ENCODE data around the gene MAGEH1. TPM values are rescaled to one million over a fixed set of nuclear protein-coding genes. Genes with fewer than 3 reads are reported as not detected.
"Not testable (repeated sequence)": the region's sequence is repeated elsewhere in the genome, so short reads cannot be mapped to it uniquely, and the experiment has no call there.

The MAGEH1 gene, protein sequence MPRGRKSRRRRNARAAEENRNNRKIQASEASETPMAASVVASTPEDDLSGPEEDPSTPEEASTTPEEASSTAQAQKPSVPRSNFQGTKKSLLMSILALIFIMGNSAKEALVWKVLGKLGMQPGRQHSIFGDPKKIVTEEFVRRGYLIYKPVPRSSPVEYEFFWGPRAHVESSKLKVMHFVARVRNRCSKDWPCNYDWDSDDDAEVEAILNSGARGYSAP
- total RNA-seq (63.6 TPM), polyA plus RNA-seq (ENCODE audit: insufficient read depth in 1 of 8, insufficient read length in 8 of 8, low replicate concordance in 1 of 8) (10 to 100 TPM; 42.5 to 61.3 (median 46.1) TPM)
- long read RNA-seq, donor 1, transcript MAGEH1-201 (1 exons, 1,462 nt): major isoform, 23 of 23 reads
- long read RNA-seq, donor 1, partial matches to known transcripts: 0 of 23 reads
- long read RNA-seq, donor 1, other reads (novel, unspliced or antisense): 0 of 23 reads
- long read RNA-seq, donor 2, transcript MAGEH1-201 (1 exons, 1,462 nt): major isoform, 8 of 8 reads
- long read RNA-seq, donor 2, partial matches to known transcripts: 0 of 8 reads
- long read RNA-seq, donor 2, other reads (novel, unspliced or antisense): 0 of 8 reads
- long read RNA-seq, donor 3, transcript MAGEH1-201 (1 exons, 1,462 nt): major isoform, 55 of 55 reads
- long read RNA-seq, donor 3, partial matches to known transcripts: 0 of 55 reads
- long read RNA-seq, donor 3, other reads (novel, unspliced or antisense): 0 of 55 reads
- long read RNA-seq, donor 4, transcript MAGEH1-201 (1 exons, 1,462 nt): major isoform, 32 of 32 reads
- long read RNA-seq, donor 4, partial matches to known transcripts: 0 of 32 reads
- long read RNA-seq, donor 4, other reads (novel, unspliced or antisense): 0 of 32 reads
- long read RNA-seq, donor 5, transcript MAGEH1-201 (1 exons, 1,462 nt): major isoform, 151 of 151 reads
- long read RNA-seq, donor 5, partial matches to known transcripts: 0 of 151 reads
- long read RNA-seq, donor 5, other reads (novel, unspliced or antisense): 0 of 151 reads
- long read RNA-seq, donor 6, transcript MAGEH1-201 (1 exons, 1,462 nt): major isoform, 102 of 102 reads
- long read RNA-seq, donor 6, partial matches to known transcripts: 0 of 102 reads
- long read RNA-seq, donor 6, other reads (novel, unspliced or antisense): 0 of 102 reads
- long read RNA-seq, donor 7, transcript MAGEH1-201 (1 exons, 1,462 nt): major isoform, 82 of 82 reads
- long read RNA-seq, donor 7, partial matches to known transcripts: 0 of 82 reads
- long read RNA-seq, donor 7, other reads (novel, unspliced or antisense): 0 of 82 reads
- long read RNA-seq, donor 8, transcript MAGEH1-201 (1 exons, 1,462 nt): major isoform, 39 of 39 reads
- long read RNA-seq, donor 8, partial matches to known transcripts: 0 of 39 reads
- long read RNA-seq, donor 8, other reads (novel, unspliced or antisense): 0 of 39 reads
- long read RNA-seq, donor 9, transcript MAGEH1-201 (1 exons, 1,462 nt): major isoform, 51 of 51 reads
- long read RNA-seq, donor 9, partial matches to known transcripts: 0 of 51 reads
- long read RNA-seq, donor 9, other reads (novel, unspliced or antisense): 0 of 51 reads
- long read RNA-seq, donor 10, transcript MAGEH1-201 (1 exons, 1,462 nt): major isoform, 75 of 75 reads
- long read RNA-seq, donor 10, partial matches to known transcripts: 0 of 75 reads
- long read RNA-seq, donor 10, other reads (novel, unspliced or antisense): 0 of 75 reads
- long read RNA-seq, donor 11, transcript MAGEH1-201 (1 exons, 1,462 nt): major isoform, 74 of 74 reads
- long read RNA-seq, donor 11, partial matches to known transcripts: 0 of 74 reads
- long read RNA-seq, donor 11, other reads (novel, unspliced or antisense): 0 of 74 reads

DNA sequence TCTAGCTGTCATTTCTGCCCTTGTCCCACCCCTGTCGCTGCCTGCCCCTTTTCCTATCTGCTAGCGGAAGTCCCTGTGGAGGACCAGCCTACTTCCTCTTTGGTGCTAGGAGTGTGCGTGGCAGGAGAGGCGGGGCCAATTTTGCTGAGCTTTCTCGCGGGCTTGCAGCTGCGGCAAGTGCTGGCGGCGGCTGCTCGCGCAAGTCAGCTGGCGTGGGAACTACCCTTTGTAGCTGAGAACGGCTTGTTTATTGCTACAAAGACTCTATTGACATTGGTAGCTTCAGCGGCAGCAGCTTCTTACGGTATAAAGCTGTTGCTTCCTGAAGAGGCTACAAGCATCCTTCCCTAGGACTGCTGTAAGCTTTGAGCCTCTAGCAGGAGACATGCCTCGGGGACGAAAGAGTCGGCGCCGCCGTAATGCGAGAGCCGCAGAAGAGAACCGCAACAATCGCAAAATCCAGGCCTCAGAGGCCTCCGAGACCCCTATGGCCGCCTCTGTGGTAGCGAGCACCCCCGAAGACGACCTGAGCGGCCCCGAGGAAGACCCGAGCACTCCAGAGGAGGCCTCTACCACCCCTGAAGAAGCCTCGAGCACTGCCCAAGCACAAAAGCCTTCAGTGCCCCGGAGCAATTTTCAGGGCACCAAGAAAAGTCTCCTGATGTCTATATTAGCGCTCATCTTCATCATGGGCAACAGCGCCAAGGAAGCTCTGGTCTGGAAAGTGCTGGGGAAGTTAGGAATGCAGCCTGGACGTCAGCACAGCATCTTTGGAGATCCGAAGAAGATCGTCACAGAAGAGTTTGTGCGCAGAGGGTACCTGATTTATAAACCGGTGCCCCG is at the start of gene MAGEH1:
MAGEH1 (plus strand) TSS at position 138 of the 843 bp plus-strand sequence; CDS start at position 386, 248 bp downstream.
- no peaks in the 10 kb centered on the region for H3K9me3 ChIP-seq (replicated peaks; ENCODE audit: control insufficient read depth, low read depth, low read length)
- WGBS (ENCODE audit: insufficient coverage): 30% methylated on average over 38 of the region's 43 CpGs

DNA sequence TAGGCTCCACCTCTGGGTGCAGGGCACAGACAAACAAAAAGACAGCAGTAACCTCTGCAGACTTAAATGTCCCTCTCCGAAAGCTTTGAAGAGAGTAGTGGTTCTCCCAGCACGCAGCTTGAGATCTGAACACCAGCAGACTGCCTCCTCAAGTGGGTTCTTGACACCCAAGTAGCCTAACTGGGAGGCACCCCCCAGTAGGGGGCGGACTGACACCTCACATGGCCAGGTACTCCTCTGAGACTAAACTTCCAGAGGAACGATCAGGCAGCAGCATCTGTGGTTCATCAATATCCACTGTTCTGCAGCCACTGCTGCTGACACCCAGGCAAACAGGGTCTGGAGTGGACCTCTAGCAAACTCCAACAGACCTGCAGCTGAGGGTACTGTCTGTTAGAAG is 24.8 kb upstream of the MAGEH1 start:
- H3K9me3 ChIP-seq (replicated peaks; ENCODE audit: control insufficient read depth, low read depth, low read length); H3K27me3 ChIP-seq (ENCODE audit: control insufficient read depth, insufficient read depth, low read length); DNase-seq; H3K4me3 ChIP-seq (ENCODE audit: low read length); H3K4me1 ChIP-seq (ENCODE audit: control insufficient read depth, insufficient read depth, low read length); H3K36me3 ChIP-seq (ENCODE audit: control insufficient read depth, insufficient read depth, low read length); H3K27ac ChIP-seq (ENCODE audit: low read length): not testable (repeated sequence)
- WGBS (ENCODE audit: insufficient coverage): 100% methylated on average over 2 of the region's 4 CpGs

More for the DNA sequence above, at the start of gene MAGEH1:
- Histone ChIP-seq H3K4me1 (ENCODE audit: control insufficient read depth, insufficient read depth, low read length) (no peaks in the 10 kb centered on the region), H3K36me3 (ENCODE audit: control insufficient read depth, insufficient read depth, low read length) (no peaks in the 10 kb centered on the region), H3K27ac (ENCODE audit: low read length) (peak within 1 kb of the TSS; percentile 97), H3K4me3 (ENCODE audit: low read length) (peak within 1 kb of the TSS; percentile 72), H3K27me3 (ENCODE audit: control insufficient read depth, insufficient read depth, low read length) (no peaks in the 10 kb centered on the region)
- DNase-seq: peak; percentile 97

DNA sequence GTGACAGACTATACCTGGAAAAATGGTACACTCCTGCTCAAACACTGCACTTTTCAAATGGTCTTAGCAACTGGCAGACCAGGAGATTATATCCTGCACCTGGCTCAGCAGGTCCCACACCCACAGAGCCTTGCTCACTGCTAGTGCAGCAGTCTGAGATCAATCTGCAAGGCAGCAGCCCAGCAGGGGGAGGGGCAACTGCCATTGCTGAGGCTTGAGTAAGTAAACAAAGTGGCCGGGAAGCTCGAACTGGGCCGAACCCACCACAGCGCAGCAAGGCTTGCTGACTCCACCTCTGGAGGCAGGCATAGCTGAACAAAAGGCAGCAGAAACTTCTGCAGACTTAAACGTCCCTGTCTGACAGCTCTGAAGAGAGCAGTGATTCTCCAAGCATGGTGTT is 8.5 kb upstream of the MAGEH1 start:
- H3K9me3 ChIP-seq (replicated peaks; ENCODE audit: control insufficient read depth, low read depth, low read length); H3K27me3 ChIP-seq (ENCODE audit: control insufficient read depth, insufficient read depth, low read length); H3K27ac ChIP-seq (ENCODE audit: low read length); DNase-seq; H3K4me3 ChIP-seq (ENCODE audit: low read length); H3K36me3 ChIP-seq (ENCODE audit: control insufficient read depth, insufficient read depth, low read length); H3K4me1 ChIP-seq (ENCODE audit: control insufficient read depth, insufficient read depth, low read length): not testable (repeated sequence)
- WGBS (ENCODE audit: insufficient coverage): 64% methylated on average over 5 of the region's 5 CpGs

DNA sequence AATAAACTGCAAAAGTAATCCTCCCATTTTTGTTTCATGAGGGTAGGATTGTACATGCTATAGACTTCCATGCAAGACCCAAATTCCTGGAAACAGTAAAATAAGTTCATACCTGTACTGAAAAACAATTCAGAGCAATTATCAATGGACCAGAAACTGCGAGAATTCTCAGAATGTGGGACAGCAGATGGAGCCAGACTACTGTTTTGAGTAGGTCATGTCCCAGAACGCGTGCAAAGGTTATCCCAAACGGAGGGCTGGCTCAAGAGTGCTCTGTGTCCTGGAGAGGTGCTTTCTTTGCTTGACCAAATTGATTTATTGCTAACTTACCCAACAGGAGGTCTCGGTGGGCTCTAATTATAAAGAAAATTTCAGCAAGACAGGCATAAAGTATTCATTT is 1.7 kb upstream of the MAGEH1 start:
- H3K36me3 ChIP-seq (ENCODE audit: control insufficient read depth, insufficient read depth, low read length): no peaks in the 10 kb centered on the region
- H3K27me3 ChIP-seq (ENCODE audit: control insufficient read depth, insufficient read depth, low read length): no peaks in the 10 kb centered on the region
- DNase-seq: peak; percentile 42
- no peak overlapping the region for H3K4me3 ChIP-seq (ENCODE audit: low read length)
- no peak overlapping the region for H3K27ac ChIP-seq (ENCODE audit: low read length)
- WGBS (ENCODE audit: insufficient coverage): 33% methylated on average over 3 of the region's 5 CpGs
- H3K9me3 ChIP-seq (replicated peaks; ENCODE audit: control insufficient read depth, low read depth, low read length): no peaks in the 10 kb centered on the region
- H3K4me1 ChIP-seq (ENCODE audit: control insufficient read depth, insufficient read depth, low read length): no peaks in the 10 kb centered on the region

GRCh38 chrX:55451141-55451540 is 786 bp upstream of the MAGEH1 start:
- peak; percentile 58 for DNase-seq
- 46% methylated on average over 1 of the region's 2 CpGs for WGBS (ENCODE audit: insufficient coverage)
- no peaks in the 10 kb centered on the region for H3K4me1 ChIP-seq (ENCODE audit: control insufficient read depth, insufficient read depth, low read length)

GRCh38 chrX:55451626-55451989 is 319 bp upstream of the MAGEH1 start:
- DNase-seq: no peak
- Histone ChIP-seq H3K27ac (ENCODE audit: low read length) (peak overlapping the region; percentile 97), H3K9me3 (replicated peaks; ENCODE audit: control insufficient read depth, low read depth, low read length) (no peaks in the 10 kb centered on the region), H3K36me3 (ENCODE audit: control insufficient read depth, insufficient read depth, low read length) (no peaks in the 10 kb centered on the region), H3K27me3 (ENCODE audit: control insufficient read depth, insufficient read depth, low read length) (no peaks in the 10 kb centered on the region), H3K4me1 (ENCODE audit: control insufficient read depth, insufficient read depth, low read length) (no peaks in the 10 kb centered on the region), H3K4me3 (ENCODE audit: low read length) (peak overlapping the region; percentile 72)
- WGBS (ENCODE audit: insufficient coverage): no CpG with 5 or more reads among the region's 11 CpGs

More at GRCh38 chrX:55451141-55451540, 786 bp upstream of the MAGEH1 start:
- no peaks in the 10 kb centered on the region for H3K9me3 ChIP-seq (replicated peaks; ENCODE audit: control insufficient read depth, low read depth, low read length)
- no peaks in the 10 kb centered on the region for H3K36me3 ChIP-seq (ENCODE audit: control insufficient read depth, insufficient read depth, low read length)
- peak overlapping the region; percentile 97 for H3K27ac ChIP-seq (ENCODE audit: low read length)
- H3K4me3 ChIP-seq (ENCODE audit: low read length): peak overlapping the region; percentile 72
- no peaks in the 10 kb centered on the region for H3K27me3 ChIP-seq (ENCODE audit: control insufficient read depth, insufficient read depth, low read length)

- WGBS (ENCODE audit: insufficient coverage): 46% methylated on average over 9 of the region's 9 CpGs
- Histone ChIP-seq H3K27ac (ENCODE audit: low read length) (peak overlapping the region; percentile 97), H3K27me3 (ENCODE audit: control insufficient read depth, insufficient read depth, low read length) (no peaks in the 10 kb centered on the region), H3K9me3 (replicated peaks; ENCODE audit: control insufficient read depth, low read depth, low read length) (no peaks in the 10 kb centered on the region), H3K4me1 (ENCODE audit: control insufficient read depth, insufficient read depth, low read length) (no peaks in the 10 kb centered on the region), H3K36me3 (ENCODE audit: control insufficient read depth, insufficient read depth, low read length) (no peaks in the 10 kb centered on the region), H3K4me3 (ENCODE audit: low read length) (peak overlapping the region; percentile 72)
- DNase-seq: no peak
Observed at GRCh38 chrX:55452833-55453124, 852 bp downstream of the MAGEH1 start.

GRCh38 chrX:55455708-55456107 is 3.8 kb downstream of the MAGEH1 start:
- not testable (repeated sequence) for H3K36me3 ChIP-seq (ENCODE audit: control insufficient read depth, insufficient read depth, low read length); H3K4me1 ChIP-seq (ENCODE audit: control insufficient read depth, insufficient read depth, low read length)
- no CpG with 5 or more reads among the region's 6 CpGs for WGBS (ENCODE audit: insufficient coverage)

More at GRCh38 chrX:55455708-55456107, 3.8 kb downstream of the MAGEH1 start:
- H3K4me3 ChIP-seq (ENCODE audit: low read length); H3K9me3 ChIP-seq (replicated peaks; ENCODE audit: control insufficient read depth, low read depth, low read length); DNase-seq; H3K27ac ChIP-seq (ENCODE audit: low read length); H3K27me3 ChIP-seq (ENCODE audit: control insufficient read depth, insufficient read depth, low read length): not testable (repeated sequence)

Measured in muscle of leg (tissue), 16 donors.